Measurements from ENCODE around the gene PRKN. TPM values are rescaled to one million over a fixed set of nuclear protein-coding genes. Genes with fewer than 3 reads are reported as not detected.

The PRKN gene
- total RNA-seq, 4 donors from 2014 or later, result 5.5 to 17.9 (median 6.8) TPM

GRCh38 chr6:161671117-161671516, 1056.4 kb downstream of the PRKN start:
- no peak for DNase-seq (ENCODE audit: low spot score in 2 of 2)
- Histone ChIP-seq H3K27me3 (no peaks in the 10 kb centered on the region), H3K36me3 (no peaks in the 10 kb centered on the region), H3K27ac (no peak overlapping the region), H3K4me1 (no peaks in the 10 kb centered on the region), H3K9me3 (no peaks in the 10 kb centered on the region), H3K4me3 (no peak overlapping the region)
- TF ChIP-seq POLR2A (IDR thresholded peaks at IDR 0.05) (no peak), CTCF (IDR thresholded peaks at IDR 0.05) (no peak), EP300 (IDR thresholded peaks at IDR 0.05) (no peak)
- WGBS, 2 donors, result 89 to 90% methylated on average over 9 of the region's 9 CpGs

- Histone ChIP-seq H3K27ac (no peak overlapping the region), H3K36me3 (no peaks in the 10 kb centered on the region), H3K4me3 (no peak overlapping the region), H3K9me3 (no peaks in the 10 kb centered on the region), H3K27me3 (no peaks in the 10 kb centered on the region), H3K4me1 (no peaks in the 10 kb centered on the region)
- TF ChIP-seq EP300 (IDR thresholded peaks at IDR 0.05) (no peak), POLR2A (IDR thresholded peaks at IDR 0.05) (no peak), CTCF (IDR thresholded peaks at IDR 0.05) (no peak)
- WGBS, 2 donors, result 88 to 90% methylated on average over 2 of the region's 2 CpGs
- no peak for DNase-seq (ENCODE audit: low spot score in 2 of 2)
These were observed 1058.9 kb downstream of the PRKN start for GRCh38 chr6:161668665-161669064.

- H3K4me1 ChIP-seq, result no peaks in the 10 kb centered on the region
- DNase-seq (ENCODE audit: low spot score in 2 of 2), result no peak
- H3K4me3 ChIP-seq, result no peak overlapping the region
- WGBS, 2 donors, result 65 to 83% methylated on average over 1 of the region's 1 CpG
- H3K9me3 ChIP-seq, result no peaks in the 10 kb centered on the region
- TF ChIP-seq POLR2A (IDR thresholded peaks at IDR 0.05) (no peak), EP300 (IDR thresholded peaks at IDR 0.05) (no peak), CTCF (IDR thresholded peaks at IDR 0.05) (no peak)
- H3K27ac ChIP-seq, result no peak overlapping the region
- no peaks in the 10 kb centered on the region for H3K27me3 ChIP-seq
- no peaks in the 10 kb centered on the region for H3K36me3 ChIP-seq
These were observed 1059.6 kb downstream of the PRKN start for GRCh38 chr6:161667957-161668356.

GRCh38 chr6:161663682-161664081, 1063.9 kb downstream of the PRKN start:
- no peak for DNase-seq (ENCODE audit: low spot score in 2 of 2)
- 92 to 95% methylated on average over 8 of the region's 8 CpGs for WGBS, 2 donors
- TF ChIP-seq POLR2A (IDR thresholded peaks at IDR 0.05) (no peak), EP300 (IDR thresholded peaks at IDR 0.05) (no peak), CTCF (IDR thresholded peaks at IDR 0.05) (no peak)
- Histone ChIP-seq H3K4me3 (no peak overlapping the region), H3K36me3 (no peaks in the 10 kb centered on the region), H3K27me3 (no peaks in the 10 kb centered on the region), H3K9me3 (no peaks in the 10 kb centered on the region), H3K27ac (no peak overlapping the region), H3K4me1 (no peaks in the 10 kb centered on the region)

- Histone ChIP-seq H3K36me3 (no peaks in the 10 kb centered on the region), H3K27ac (no peak overlapping the region), H3K9me3 (no peaks in the 10 kb centered on the region), H3K27me3 (no peaks in the 10 kb centered on the region), H3K4me1 (no peaks in the 10 kb centered on the region), H3K4me3 (no peak overlapping the region)
- no peak for TF ChIP-seq CTCF (IDR thresholded peaks at IDR 0.05)
- no peak for TF ChIP-seq POLR2A (IDR thresholded peaks at IDR 0.05)
- TF ChIP-seq EP300 (IDR thresholded peaks at IDR 0.05), result no peak
- no peak for DNase-seq (ENCODE audit: low spot score in 2 of 2)
- WGBS, 2 donors, result 95 to 96% methylated on average over 10 of the region's 10 CpGs
These were observed 1066.6 kb downstream of the PRKN start for GRCh38 chr6:161660666-161661571.

Data from tibial nerve (tissue), 4 donors.